RWPE2 (cell line): ENCODE data around the gene SPINK8.

Source experiments
- ATAC-seq: fragments of 200-7000 bp; cut with Tn5 transposase; 3 replicates; pipeline ENCODE4 v1.9.1; 2021; ENCODE audit warnings: low read depth
- DNase-seq: peaks from one replicate; pipeline ENCODE4 v3.0.0-alpha.2; 2020; ENCODE audit warnings: low spot score
- H3K27ac ChIP-seq: fragments of 450-650 bp; 2 replicates; pipeline ENCODE4 v1.5.1; 2017; ENCODE audit warnings: mild to moderate bottlenecking; ENCODE audit not compliant: poor library complexity, severe bottlenecking
- H3K27me3 ChIP-seq: fragments of 250-450 bp; sonication (Bioruptor Pico); 2 replicates; pipeline ENCODE4 v1.5.1; 2021; ENCODE audit warnings: mild to moderate bottlenecking, moderate library complexity; ENCODE audit not compliant: insufficient read depth, poor library complexity, severe bottlenecking
- H3K36me3 ChIP-seq: fragments of 250-450 bp; sonication (Bioruptor Pico); 2 replicates; pipeline ENCODE4 v1.5.1; 2020; ENCODE audit warnings: low read depth, mild to moderate bottlenecking, moderate library complexity
- H3K4me1 ChIP-seq: fragments of 250-450 bp; sonication (Bioruptor Pico); 2 replicates; pipeline ENCODE4 v1.5.1; 2021; ENCODE audit warnings: mild to moderate bottlenecking, moderate library complexity; ENCODE audit not compliant: insufficient read depth, poor library complexity, severe bottlenecking
- H3K4me3 ChIP-seq: fragments of 250-450 bp; sonication (Bioruptor Pico); 2 replicates; pipeline ENCODE4 v1.5.1; 2021; ENCODE audit warnings: mild to moderate bottlenecking, moderate library complexity; ENCODE audit not compliant: severe bottlenecking
- H3K9me3 ChIP-seq: fragments of 250-450 bp; sonication (Bioruptor Pico); 2 replicates; pipeline ENCODE4 v1.5.1; 2021; ENCODE audit warnings: mild to moderate bottlenecking, moderate library complexity; ENCODE audit not compliant: severe bottlenecking
- TF ChIP-seq, protein P1 (sequence below): fragments of 450-650 bp; IDR thresholded peaks from one replicate; pipeline ENCODE4 v1.5.1; 2017; ENCODE audit warnings: mild to moderate bottlenecking, moderate library complexity; ENCODE audit not compliant: poor library complexity, severe bottlenecking

The SPINK8 gene

DNA sequence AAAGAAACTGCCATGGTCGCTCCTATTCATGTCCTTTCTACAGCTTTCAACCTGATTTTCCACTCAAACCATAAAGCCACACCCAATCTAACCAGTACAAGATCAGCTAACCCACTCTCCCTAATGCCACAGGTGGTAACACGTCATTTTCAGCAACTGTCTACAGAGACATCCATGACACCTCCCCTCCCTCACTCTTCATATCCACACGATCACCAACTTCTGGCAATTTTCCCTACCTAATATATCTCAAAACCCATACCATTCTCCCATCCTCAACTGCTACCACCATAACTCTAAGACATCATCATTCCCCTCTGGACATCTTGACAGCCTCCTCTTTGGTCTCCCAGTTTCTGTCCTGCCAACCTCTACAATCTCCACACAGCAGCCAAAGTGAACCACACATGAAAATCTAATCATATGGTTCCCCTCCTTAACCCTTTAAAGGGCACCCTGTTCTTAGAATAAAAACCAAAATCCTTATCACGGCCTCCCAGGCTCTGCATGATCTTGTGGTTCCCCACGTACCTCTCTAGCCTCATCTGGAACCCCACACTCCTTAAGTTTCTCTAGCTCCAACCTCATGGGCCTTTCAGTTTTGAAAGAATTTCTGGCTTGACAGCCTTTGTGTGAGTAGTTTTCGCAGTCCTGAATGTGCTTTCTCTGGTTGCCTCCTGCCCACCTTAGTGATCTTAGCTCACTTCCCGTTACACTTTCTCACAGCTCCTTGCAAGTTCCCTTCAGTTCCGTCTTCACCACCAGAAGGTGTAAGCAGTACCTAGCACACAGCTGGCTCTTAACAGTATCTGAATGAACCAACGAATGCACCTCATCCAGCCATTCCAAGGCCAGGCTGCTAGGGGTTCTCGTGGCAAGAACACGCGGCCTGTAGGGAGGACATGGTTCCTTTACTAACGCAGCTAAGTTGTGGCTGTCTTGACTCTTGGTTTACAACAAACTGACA is 33.4 kb downstream of the SPINK8 start:
- no peaks in the 10 kb centered on the region for H3K9me3 ChIP-seq
- H3K27ac ChIP-seq = peak overlapping the region; percentile 67
- H3K27me3 ChIP-seq = no peaks in the 10 kb centered on the region
- no peak for ATAC-seq
- TF ChIP-seq, protein P1, sequence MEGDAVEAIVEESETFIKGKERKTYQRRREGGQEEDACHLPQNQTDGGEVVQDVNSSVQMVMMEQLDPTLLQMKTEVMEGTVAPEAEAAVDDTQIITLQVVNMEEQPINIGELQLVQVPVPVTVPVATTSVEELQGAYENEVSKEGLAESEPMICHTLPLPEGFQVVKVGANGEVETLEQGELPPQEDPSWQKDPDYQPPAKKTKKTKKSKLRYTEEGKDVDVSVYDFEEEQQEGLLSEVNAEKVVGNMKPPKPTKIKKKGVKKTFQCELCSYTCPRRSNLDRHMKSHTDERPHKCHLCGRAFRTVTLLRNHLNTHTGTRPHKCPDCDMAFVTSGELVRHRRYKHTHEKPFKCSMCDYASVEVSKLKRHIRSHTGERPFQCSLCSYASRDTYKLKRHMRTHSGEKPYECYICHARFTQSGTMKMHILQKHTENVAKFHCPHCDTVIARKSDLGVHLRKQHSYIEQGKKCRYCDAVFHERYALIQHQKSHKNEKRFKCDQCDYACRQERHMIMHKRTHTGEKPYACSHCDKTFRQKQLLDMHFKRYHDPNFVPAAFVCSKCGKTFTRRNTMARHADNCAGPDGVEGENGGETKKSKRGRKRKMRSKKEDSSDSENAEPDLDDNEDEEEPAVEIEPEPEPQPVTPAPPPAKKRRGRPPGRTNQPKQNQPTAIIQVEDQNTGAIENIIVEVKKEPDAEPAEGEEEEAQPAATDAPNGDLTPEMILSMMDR = no peak
- peak overlapping the region; percentile 82 for H3K4me3 ChIP-seq
- no peaks in the 10 kb centered on the region for H3K4me1 ChIP-seq
- peaks cover 31% of the 10 kb centered on the region for H3K36me3 ChIP-seq
- no peak for DNase-seq

DNA sequence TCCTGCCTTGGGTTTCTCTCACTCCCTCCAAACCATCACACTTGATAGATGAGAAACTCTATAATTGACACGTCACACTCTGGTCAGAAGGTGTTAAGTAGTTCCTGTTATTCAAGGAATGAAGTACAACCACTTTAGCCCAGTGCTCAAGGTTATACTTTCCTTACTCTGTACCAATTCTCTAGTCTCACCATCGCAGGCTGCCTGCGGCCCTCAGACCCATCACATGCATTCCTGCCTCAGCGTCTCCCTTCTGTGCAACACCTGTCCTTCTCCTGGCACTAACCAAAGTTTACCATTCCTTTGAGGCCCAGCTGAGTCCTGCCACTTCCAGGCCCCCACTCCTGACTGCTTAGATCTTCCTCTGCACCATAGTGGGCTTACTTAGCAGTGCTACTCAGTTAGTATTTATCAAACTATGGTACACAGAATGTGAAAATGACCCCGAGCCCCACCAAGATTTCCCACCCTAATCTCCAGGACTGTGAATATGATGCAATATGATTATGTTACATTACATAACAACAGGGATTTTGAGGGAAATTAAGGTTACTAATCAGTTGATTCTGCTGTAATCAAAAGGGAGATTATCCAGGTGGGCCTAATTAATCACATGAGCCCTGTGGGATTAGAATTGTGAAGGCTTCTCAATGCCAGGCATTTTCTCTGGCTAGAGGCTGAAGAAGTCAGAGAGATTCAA is 36.2 kb downstream of the SPINK8 start:
- peaks cover 43% of the 10 kb centered on the region for H3K36me3 ChIP-seq
- ATAC-seq = no peak

DNA sequence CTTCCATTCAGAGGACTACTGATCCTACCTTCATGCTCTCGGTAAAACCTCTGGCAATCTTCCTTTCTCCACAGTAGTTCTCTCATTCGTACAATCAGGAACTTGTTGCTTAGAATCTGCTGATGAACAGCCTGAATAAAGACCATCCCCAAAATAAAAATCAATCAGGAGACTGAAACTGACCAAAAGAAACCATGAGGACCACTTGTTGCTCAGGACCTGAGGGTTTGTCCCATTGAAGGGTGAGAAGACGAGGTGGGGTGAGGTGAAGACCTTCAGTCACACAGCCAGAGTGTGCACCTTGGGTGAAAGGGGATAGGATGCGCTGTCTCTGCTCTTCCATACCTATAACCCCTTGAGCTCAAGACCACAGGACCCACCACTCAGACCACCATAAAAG is 36.8 kb downstream of the SPINK8 start:
- Histone ChIP-seq H3K27ac (no peak overlapping the region), H3K36me3 (peaks cover 44% of the 10 kb centered on the region), H3K4me3 (no peak overlapping the region), H3K4me1 (no peaks in the 10 kb centered on the region), H3K27me3 (no peaks in the 10 kb centered on the region), H3K9me3 (no peaks in the 10 kb centered on the region)
- ATAC-seq (no peak), DNase-seq (no peak)
- TF ChIP-seq, protein P1 = no peak

More for the DNA sequence above, 36.2 kb downstream of the SPINK8 start:
- Histone ChIP-seq H3K9me3 (no peaks in the 10 kb centered on the region), H3K27me3 (no peaks in the 10 kb centered on the region), H3K4me3 (no peak overlapping the region), H3K4me1 (no peaks in the 10 kb centered on the region), H3K27ac (no peak overlapping the region)
- TF ChIP-seq, protein P1 = no peak
- no peak for DNase-seq

DNA sequence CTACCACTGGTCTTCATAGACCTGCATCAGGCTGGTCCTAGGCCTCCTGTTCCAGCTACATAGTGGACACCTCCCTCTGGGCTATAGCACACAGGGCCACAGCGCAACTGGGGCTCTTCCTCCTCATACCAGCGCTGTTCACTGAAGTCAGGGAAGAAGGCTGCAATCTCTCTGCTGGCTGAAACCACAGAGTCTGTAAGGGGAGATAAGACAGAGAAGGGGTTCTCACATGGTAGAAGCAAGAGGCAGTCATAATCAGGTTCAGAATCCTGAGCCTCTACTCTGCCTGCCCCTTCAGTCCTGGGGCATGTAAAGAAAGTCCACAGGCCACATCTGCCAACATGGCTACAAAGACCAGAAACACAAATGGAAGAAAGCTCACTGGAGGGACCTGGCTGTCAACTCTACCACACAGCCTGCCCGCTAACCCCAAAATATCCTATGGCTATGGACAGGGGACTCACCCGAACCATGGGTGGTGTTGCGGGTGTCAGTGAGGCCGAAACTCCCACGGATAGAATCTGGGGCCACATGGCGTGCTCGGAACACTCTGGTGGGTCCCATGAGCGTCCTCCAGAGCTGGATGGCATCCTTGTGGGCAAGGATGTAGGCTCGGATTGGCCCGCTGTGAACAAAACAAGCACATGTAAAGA is 38.7 kb downstream of the SPINK8 start:
- H3K27me3 ChIP-seq = no peaks in the 10 kb centered on the region
- TF ChIP-seq, protein P1 = no peak
- no peak; the same call in 2 of the 3 replicates for ATAC-seq
- H3K9me3 ChIP-seq = peaks cover under 1% of the 10 kb centered on the region
- no peaks in the 10 kb centered on the region for H3K4me1 ChIP-seq
- peaks cover 44% of the 10 kb centered on the region for H3K36me3 ChIP-seq
- DNase-seq = no peak
- no peak overlapping the region for H3K27ac ChIP-seq
- no peak overlapping the region for H3K4me3 ChIP-seq
